ENCODE data around the gene CTNNA3.

GRCh38 chr10:66218289-66218688, 1477.7 kb downstream of the CTNNA3 start:
- TF ChIP-seq CTCF (IDR thresholded peaks at IDR 0.05 in 8 of 11, conservative IDR thresholded peaks at IDR 0.05 in 3 of 11) = no peak
- TF ChIP-seq POLR2A (IDR thresholded peaks at IDR 0.05) = no peak

Measured in spleen (tissue), 7 donors.